ENCODE data around the gene ALDH1B1. TPM values are rescaled to one million over a fixed set of nuclear protein-coding genes. Genes with fewer than 3 reads are reported as not detected.
A peak's percentile ranks its signal among the peaks of the same experiment; 100 is the strongest.

The ALDH1B1 gene
- total RNA-seq, 5 donors from 2014 or later (not counting 1 experiment from before 2014, with no cell fraction given) = 2.0 to 8.2 (median 5.2) TPM

GRCh38 chr9:38418366-38418765, 25.9 kb downstream of the ALDH1B1 start:
- no peaks in the 10 kb centered on the region for H3K4me1 ChIP-seq (ENCODE audit: control insufficient read depth in 1 of 2, extremely low read depth in 1 of 2, insufficient read depth in 2 of 2, low read length in 2 of 2)
- peaks cover 2 to 37% of the 10 kb centered on the region in 2 experiments for H3K27me3 ChIP-seq (replicated peaks in 1 of 2; ENCODE audit: control insufficient read depth in 2 of 2, extremely low read depth in 1 of 2, insufficient read depth in 2 of 2, low read length in 1 of 2)
- no peaks in the 10 kb centered on the region for H3K9me3 ChIP-seq
- Mint-ChIP-seq H3K27me3 (peaks cover 19 to 36% of the 10 kb centered on the region in 2 donors), H3K4me1 (peaks cover 0 to 3% (median 3%) of the 10 kb centered on the region in 3 donors), H3K9me3 (no peaks in the 10 kb centered on the region), H3K4me3 (no peak overlapping the region), H3K36me3 (no peaks in the 10 kb centered on the region), H3K27ac (no peak overlapping the region)
- CTCF ChIA-PET = interaction anchor here in 1 of 2 donors (0.6 kb wide), 1 partner anchor 388 kb away, joined by 3 read pairs; no protein-coding TSS in a partner anchor
- WGBS (ENCODE audit: insufficient coverage) = no CpG with 5 or more reads among the region's 1 CpG
- no peak overlapping the region for H3K27ac ChIP-seq (ENCODE audit: low read length)
- ATAC-seq (replicated peaks in 1 of 4) = no peak
- no peak for DNase-seq
- POLR2A ChIA-PET = no interaction called here
- no peak overlapping the region for H3K4me3 ChIP-seq (ENCODE audit: control insufficient read depth in 1 of 2, extremely low read depth in 1 of 2, low read length in 1 of 2)
- no peaks in the 10 kb centered on the region for H3K36me3 ChIP-seq (ENCODE audit: control insufficient read depth in 2 of 2, extremely low read depth in 1 of 2, insufficient read depth in 1 of 2, low read length in 1 of 2)

GRCh38 chr9:38419181-38419580, 26.7 kb downstream of the ALDH1B1 start:
- ATAC-seq (replicated peaks in 1 of 4) = no peak
- Histone ChIP-seq H3K27me3 (replicated peaks in 1 of 2; ENCODE audit: control insufficient read depth in 2 of 2, extremely low read depth in 1 of 2, insufficient read depth in 2 of 2, low read length in 1 of 2) (peaks cover 5 to 41% of the 10 kb centered on the region in 2 experiments), H3K27ac (ENCODE audit: low read length) (no peak overlapping the region), H3K4me1 (ENCODE audit: control insufficient read depth in 1 of 2, extremely low read depth in 1 of 2, insufficient read depth in 2 of 2, low read length in 2 of 2) (peaks cover 0 to 3% of the 10 kb centered on the region in 2 experiments), H3K36me3 (ENCODE audit: control insufficient read depth in 2 of 2, extremely low read depth in 1 of 2, insufficient read depth in 1 of 2, low read length in 1 of 2) (no peaks in the 10 kb centered on the region), H3K9me3 (no peaks in the 10 kb centered on the region), H3K4me3 (ENCODE audit: control insufficient read depth in 1 of 2, extremely low read depth in 1 of 2, low read length in 1 of 2) (no peak overlapping the region)
- Mint-ChIP-seq H3K27ac (no peak overlapping the region), H3K36me3 (no peaks in the 10 kb centered on the region), H3K27me3 (peaks cover 20 to 40% of the 10 kb centered on the region in 2 donors), H3K4me1 (peaks cover 2 to 6% (median 6%) of the 10 kb centered on the region in 3 donors), H3K9me3 (no peaks in the 10 kb centered on the region), H3K4me3 (no peak overlapping the region)
- POLR2A ChIA-PET = no interaction called here
- DNase-seq = no peak
- WGBS (ENCODE audit: insufficient coverage) = 89% methylated on average over 3 of the region's 5 CpGs
- CTCF ChIA-PET = no interaction called here

- Mint-ChIP-seq H3K27ac (no peak overlapping the region), H3K36me3 (no peaks in the 10 kb centered on the region), H3K4me3 (no peak overlapping the region), H3K27me3 (peaks cover 30 to 51% of the 10 kb centered on the region in 2 donors), H3K4me1 (peaks cover 2 to 11% (median 6%) of the 10 kb centered on the region in 3 donors), H3K9me3 (no peaks in the 10 kb centered on the region)
- ChIA-PET CTCF (no interaction called here), POLR2A (no interaction called here)
- Histone ChIP-seq H3K9me3 (no peaks in the 10 kb centered on the region), H3K27ac (ENCODE audit: low read length) (no peak overlapping the region), H3K4me1 (ENCODE audit: control insufficient read depth in 1 of 2, extremely low read depth in 1 of 2, insufficient read depth in 2 of 2, low read length in 2 of 2) (peaks cover 0 to 3% of the 10 kb centered on the region in 2 experiments), H3K36me3 (ENCODE audit: control insufficient read depth in 2 of 2, extremely low read depth in 1 of 2, insufficient read depth in 1 of 2, low read length in 1 of 2) (no peaks in the 10 kb centered on the region), H3K4me3 (ENCODE audit: control insufficient read depth in 1 of 2, extremely low read depth in 1 of 2, low read length in 1 of 2) (no peak overlapping the region), H3K27me3 (replicated peaks in 1 of 2; ENCODE audit: control insufficient read depth in 2 of 2, extremely low read depth in 1 of 2, insufficient read depth in 2 of 2, low read length in 1 of 2) (peaks cover 10 to 41% of the 10 kb centered on the region in 2 experiments)
- ATAC-seq (replicated peaks in 1 of 4) = no peak
- DNase-seq = no peak
- WGBS (ENCODE audit: insufficient coverage) = 81% methylated on average over 9 of the region's 9 CpGs
These were observed 29.2 kb downstream of the ALDH1B1 start for GRCh38 chr9:38421498-38422211.

GRCh38 chr9:38422555-38423260, 30.2 kb downstream of the ALDH1B1 start:
- CTCF ChIA-PET = no interaction called here
- POLR2A ChIA-PET = no interaction called here
- DNase-seq = no peak
- Mint-ChIP-seq H3K4me3 (peak overlapping the region in 1 of 3 donors; percentile 61), H3K9me3 (no peaks in the 10 kb centered on the region), H3K27me3 (peaks cover 36 to 54% of the 10 kb centered on the region in 2 donors), H3K36me3 (no peaks in the 10 kb centered on the region), H3K27ac (no peak overlapping the region), H3K4me1 (peaks cover 2 to 11% (median 6%) of the 10 kb centered on the region in 3 donors)
- Histone ChIP-seq H3K27me3 (replicated peaks in 1 of 2; ENCODE audit: control insufficient read depth in 2 of 2, extremely low read depth in 1 of 2, insufficient read depth in 2 of 2, low read length in 1 of 2) (peaks cover 10 to 38% of the 10 kb centered on the region in 2 experiments), H3K9me3 (no peaks in the 10 kb centered on the region), H3K27ac (ENCODE audit: low read length) (no peak overlapping the region), H3K36me3 (ENCODE audit: control insufficient read depth in 2 of 2, extremely low read depth in 1 of 2, insufficient read depth in 1 of 2, low read length in 1 of 2) (no peaks in the 10 kb centered on the region), H3K4me1 (ENCODE audit: control insufficient read depth in 1 of 2, extremely low read depth in 1 of 2, insufficient read depth in 2 of 2, low read length in 2 of 2) (peaks cover 0 to 3% of the 10 kb centered on the region in 2 experiments), H3K4me3 (ENCODE audit: control insufficient read depth in 1 of 2, extremely low read depth in 1 of 2, low read length in 1 of 2) (no peak overlapping the region)
- 74% methylated on average over 2 of the region's 7 CpGs for whole genome bisulfite sequencing (ENCODE audit: insufficient coverage)
- no peak for ATAC-seq (replicated peaks in 1 of 4)

- POLR2A ChIA-PET = no interaction called here
- Histone ChIP-seq H3K27me3 (replicated peaks in 1 of 2; ENCODE audit: control insufficient read depth in 2 of 2, extremely low read depth in 1 of 2, insufficient read depth in 2 of 2, low read length in 1 of 2) (peaks cover 10 to 43% of the 10 kb centered on the region in 2 experiments), H3K27ac (ENCODE audit: low read length) (no peak overlapping the region), H3K4me3 (ENCODE audit: control insufficient read depth in 1 of 2, extremely low read depth in 1 of 2, low read length in 1 of 2) (peak overlapping the region in 1 of 2 donors; percentile 25), H3K4me1 (ENCODE audit: control insufficient read depth in 1 of 2, extremely low read depth in 1 of 2, insufficient read depth in 2 of 2, low read length in 2 of 2) (peaks cover 0 to 3% of the 10 kb centered on the region in 2 experiments), H3K9me3 (no peaks in the 10 kb centered on the region), H3K36me3 (ENCODE audit: control insufficient read depth in 2 of 2, extremely low read depth in 1 of 2, insufficient read depth in 1 of 2, low read length in 1 of 2) (no peaks in the 10 kb centered on the region)
- 48% methylated on average over 15 of the region's 15 CpGs for WGBS (ENCODE audit: insufficient coverage)
- Mint-ChIP-seq H3K27ac (no peak overlapping the region), H3K4me1 (peaks cover 2 to 11% (median 6%) of the 10 kb centered on the region in 3 donors), H3K36me3 (no peaks in the 10 kb centered on the region), H3K9me3 (no peaks in the 10 kb centered on the region), H3K4me3 (peak overlapping the region; percentile 36 to 61 (median 49)), H3K27me3 (peaks cover 37 to 54% of the 10 kb centered on the region in 2 donors)
- DNase-seq (no peak), ATAC-seq (replicated peaks in 1 of 4) (no peak)
- CTCF ChIA-PET = no interaction called here
These were observed 30.9 kb downstream of the ALDH1B1 start for GRCh38 chr9:38423273-38423972.
